WI38 (cell line): ENCODE measurements around the gene AVEN.
A peak's percentile ranks its signal among the peaks of the same experiment; 100 is the strongest.

Source experiments
- H3K4me3 ChIP-seq: 2 replicates; pipeline ENCODE4 v1.5.1; 2011; ENCODE audit warnings: low read depth, mild to moderate bottlenecking, control low read depth, low read length
- CTCF ChIP-seq: IDR thresholded peaks from 2 replicates; pipeline ENCODE4 v1.5.1; 2012; ENCODE audit warnings: low read depth, mild to moderate bottlenecking, control low read depth, low read length

Gene AVEN

GRCh38 chr15:34038871-34039789 is at the start of gene AVEN:
Gene AVEN (minus strand): TSS chr15:34039204. CDS start chr15:34039046, 158 bp downstream.
- TF ChIP-seq CTCF = no peak
- peak within 1 kb of the TSS; percentile 84 for H3K4me3 ChIP-seq

- no peak overlapping the region for H3K4me3 ChIP-seq
- TF ChIP-seq CTCF = no peak
These were observed 46.7 kb upstream of the AVEN start for GRCh38 chr15:34085746-34086145.

- TF ChIP-seq CTCF = no peak
- H3K4me3 ChIP-seq = no peak overlapping the region
These were observed 45.1 kb upstream of the AVEN start for GRCh38 chr15:34084086-34084485.

- H3K4me3 ChIP-seq = no peak overlapping the region
- no peak for TF ChIP-seq CTCF
These were observed 40.9 kb upstream of the AVEN start for GRCh38 chr15:34079904-34080303.

GRCh38 chr15:34078900-34079299 is 39.9 kb upstream of the AVEN start:
- no peak for TF ChIP-seq CTCF
- no peak overlapping the region for H3K4me3 ChIP-seq

- no peak for TF ChIP-seq CTCF
- no peak overlapping the region for H3K4me3 ChIP-seq
These were observed 37.8 kb upstream of the AVEN start for GRCh38 chr15:34076785-34077184.

GRCh38 chr15:34070003-34070402 is 31.0 kb upstream of the AVEN start:
- no peak for TF ChIP-seq CTCF
- no peak overlapping the region for H3K4me3 ChIP-seq
